HG03066 (cell line): ENCODE measurements around the gene SAE1.
"Not testable (repeated sequence)": the region's sequence is repeated elsewhere in the genome, so short reads cannot be mapped to it uniquely, and the experiment has no call there.

Source experiments
- ATAC-seq: cut with Tn5 transposase; IDR thresholded peaks from one replicate; pipeline ENCODE4 v1.9.1; 2021; ENCODE audit warnings: low read depth; ENCODE audit not compliant: unreplicated experiment

SAE1 gene

DNA sequence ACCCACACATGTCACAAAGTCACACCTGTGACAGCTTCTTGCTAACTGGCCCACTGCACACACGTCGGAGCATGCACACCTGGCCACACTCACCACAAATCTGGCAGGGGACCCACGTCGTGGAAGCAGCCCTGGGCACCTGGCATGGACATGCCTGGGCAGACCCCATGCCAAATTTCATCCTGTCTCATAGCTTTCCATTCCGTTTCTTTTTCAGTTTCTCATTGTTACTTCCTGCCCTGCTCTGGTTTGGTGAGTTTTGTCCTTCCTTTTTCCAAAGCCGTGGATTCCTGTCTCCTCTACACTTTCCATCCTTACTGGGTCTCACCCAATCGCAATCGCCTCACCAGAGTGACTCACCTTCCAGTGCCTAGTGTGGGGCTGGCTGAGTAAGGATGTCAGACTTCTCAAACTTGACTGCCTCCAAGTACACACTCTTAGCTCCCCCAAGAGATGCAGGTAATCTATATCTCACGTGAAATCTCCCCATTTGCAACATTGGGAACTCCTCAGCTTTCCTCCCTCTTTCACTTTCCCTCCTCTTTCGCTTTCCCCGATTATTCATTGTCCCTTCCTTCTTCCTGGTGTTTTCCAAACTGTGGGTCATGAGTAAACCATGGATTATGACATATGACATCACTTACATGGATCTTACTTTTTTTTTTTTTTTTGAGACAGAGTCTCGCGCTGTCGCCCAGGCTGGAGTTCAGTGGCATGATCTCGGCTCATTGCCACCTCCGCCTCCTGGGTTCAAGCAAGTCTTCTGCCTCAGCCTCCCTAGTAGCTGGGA, 102.0 kb downstream of the SAE1 start:
- no peak for ATAC-seq

DNA sequence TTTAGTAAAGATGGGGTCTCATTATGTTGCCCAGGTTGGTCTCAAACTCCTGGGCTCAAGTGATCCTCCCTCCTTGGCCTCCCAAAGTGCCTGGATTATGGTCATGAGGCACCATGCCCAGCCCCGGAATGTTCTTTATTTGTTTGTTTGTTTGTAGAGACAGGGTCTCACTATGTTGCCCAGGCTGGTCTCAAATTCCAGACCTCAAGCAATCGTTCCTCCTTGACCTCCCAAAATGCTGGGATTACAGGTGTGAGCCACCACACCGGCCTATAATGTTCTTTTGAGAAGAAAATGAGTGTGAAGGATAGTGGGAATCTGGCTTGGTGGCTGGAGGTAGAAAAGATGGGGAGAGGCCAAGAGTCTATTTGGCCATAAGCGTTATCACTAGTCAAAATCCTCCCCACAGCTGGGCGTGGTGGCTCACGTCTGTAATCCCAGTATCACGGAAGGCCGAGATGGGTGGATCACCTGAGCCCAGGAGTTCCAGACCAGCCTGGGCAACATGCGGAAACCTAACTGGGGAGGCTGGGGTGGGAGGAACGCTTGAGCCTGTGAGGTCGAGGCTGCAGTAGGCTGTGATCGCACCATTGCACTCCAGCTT, 105.5 kb downstream of the SAE1 start:
- no peak for ATAC-seq

DNA sequence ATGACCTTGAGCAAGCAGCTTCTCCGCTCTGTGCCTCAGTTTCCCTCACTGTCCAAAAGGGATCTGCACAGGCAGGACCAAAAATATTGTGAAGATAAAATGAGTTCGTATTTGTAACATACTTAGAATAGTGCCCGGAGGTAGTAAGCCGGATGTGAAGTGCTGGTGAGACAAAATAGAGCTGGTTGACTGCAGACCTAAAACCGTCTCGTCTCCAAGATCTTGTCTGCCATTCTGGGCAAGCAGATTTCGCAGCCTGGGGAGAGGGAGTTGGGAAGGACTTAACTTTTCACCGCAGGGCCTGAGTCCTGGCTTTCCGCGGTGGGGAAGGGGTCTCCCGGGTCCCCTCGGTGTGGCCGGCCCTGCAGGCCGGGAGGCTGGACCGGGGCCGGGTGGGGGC, 108.5 kb downstream of the SAE1 start:
- ATAC-seq = no peak

DNA sequence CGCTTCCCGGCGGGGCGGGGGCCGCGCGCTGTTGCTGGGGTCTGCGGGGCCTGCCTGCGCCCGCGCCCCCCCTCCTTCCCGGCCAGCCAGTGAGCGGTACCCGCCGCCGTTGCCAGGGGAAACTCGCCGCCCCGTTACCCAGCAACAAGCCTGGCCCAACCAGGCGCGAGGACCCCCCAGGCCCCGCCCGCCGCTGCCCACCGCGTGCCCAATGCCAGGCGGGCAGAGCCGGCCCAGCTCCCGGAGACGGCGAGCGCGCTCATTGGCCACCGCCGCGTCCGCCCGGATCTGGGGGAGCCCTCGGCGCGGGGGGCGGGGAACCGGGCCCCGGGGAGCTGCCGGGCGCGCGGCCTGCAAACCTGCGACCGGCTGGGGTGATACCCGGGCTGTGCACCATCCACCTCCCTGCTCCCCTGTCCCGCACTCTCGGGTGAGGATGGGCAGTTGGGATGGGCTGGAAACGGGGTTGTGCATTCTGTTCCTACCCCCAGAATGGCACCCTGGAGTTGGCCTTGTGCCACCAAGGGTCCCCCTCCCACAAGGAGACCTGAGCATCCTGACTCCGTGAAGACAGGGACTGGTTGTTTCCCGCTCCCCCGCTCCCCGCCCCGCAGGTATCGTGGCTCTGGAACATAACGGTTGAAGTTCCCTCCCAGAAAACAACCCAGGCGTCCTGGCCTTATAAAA, 109.1 kb downstream of the SAE1 start:
- ATAC-seq = no peak

DNA sequence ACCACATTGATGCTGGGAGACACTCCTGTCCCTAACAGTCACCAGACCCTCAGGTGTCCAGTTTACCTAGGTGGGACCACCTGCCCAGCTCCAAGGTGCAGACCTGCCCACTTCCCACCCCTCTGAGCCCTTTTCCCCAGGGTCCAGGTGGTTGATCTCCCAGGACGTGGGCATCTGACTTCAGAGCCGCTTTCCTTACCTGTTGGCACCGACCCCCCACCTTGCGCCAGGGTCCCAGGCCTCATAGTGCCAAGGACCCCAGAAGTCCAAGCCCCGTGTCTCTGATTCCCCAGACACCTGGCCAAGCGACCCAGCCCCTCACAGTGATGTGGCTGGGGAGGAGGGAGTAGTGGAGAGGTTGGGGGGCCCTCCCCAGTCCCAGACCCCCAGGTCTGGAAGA, 109.9 kb downstream of the SAE1 start:
- ATAC-seq = no peak

DNA sequence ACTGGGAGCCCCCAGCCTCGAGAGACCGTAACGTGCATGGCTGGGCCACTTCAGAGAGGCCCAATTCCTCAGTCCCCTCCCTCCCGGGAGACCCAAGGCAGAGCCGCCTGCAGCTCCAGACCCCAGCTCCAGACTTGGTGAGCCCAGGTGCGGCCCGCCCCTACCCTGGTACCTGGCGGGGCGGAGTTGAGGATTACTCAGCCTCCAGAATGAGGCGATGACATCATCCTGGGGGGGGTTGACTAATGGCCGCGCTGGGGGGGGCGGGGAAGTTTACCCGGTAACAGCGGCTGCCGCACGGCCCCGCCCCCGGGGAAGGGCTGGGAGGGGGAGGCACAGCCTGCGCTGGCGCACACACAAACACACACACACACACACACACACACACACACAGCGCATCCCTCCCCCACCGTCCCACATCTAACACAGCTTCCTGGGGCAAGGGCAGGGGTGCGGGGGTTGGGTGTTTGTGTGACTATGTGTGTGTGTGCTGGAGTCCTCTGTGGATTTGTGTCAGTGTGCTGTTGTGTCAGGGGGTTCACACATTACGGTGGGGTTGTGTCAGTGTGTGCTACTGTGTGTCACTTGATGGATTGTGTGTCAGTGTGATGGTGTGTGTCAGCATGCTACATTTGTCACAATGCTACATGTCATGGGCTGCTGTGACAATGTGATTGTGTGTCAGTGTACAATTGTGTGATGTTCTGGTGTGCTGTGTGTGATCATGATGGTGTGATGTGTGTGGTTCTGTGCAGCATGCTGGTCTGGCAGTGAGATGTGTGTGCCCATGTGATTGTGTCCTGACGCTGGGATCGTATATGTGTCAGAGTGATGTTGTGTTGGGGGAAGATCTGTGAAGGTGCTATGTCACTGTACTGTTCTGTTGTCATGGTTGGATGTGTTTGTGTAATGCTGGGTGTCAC, 110.6 kb downstream of the SAE1 start:
- no peak for ATAC-seq

DNA sequence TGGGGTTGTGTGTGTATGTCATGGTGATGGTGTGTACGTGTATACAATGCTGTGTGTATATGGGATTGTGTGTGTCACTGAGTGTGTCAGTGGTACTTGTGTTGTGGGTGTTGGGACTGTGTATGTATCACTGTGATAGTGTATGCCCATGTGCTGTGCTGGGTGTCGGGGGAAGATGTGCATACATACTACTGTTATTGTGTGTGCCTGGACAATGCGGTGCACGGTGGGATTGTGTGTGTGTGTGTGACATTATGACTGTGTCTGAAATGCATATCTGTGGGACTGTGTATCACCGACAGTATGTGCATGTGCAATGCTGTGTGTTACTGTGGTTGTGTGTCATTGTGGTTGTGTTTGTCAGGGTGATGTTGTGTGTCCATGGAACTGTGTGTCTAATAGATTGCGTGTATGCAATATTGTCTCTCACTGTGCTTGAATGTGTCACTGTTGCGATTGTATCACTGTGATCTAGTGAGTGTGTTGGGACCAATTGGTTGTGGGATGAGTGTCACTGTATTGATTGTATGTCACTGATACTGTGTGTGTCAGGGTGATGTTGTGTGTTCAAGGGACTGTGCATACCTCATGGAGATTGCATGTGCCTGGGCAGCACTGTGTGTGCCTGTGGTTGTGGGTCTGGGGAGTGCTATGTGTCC, 111.4 kb downstream of the SAE1 start:
- no peak for ATAC-seq

DNA sequence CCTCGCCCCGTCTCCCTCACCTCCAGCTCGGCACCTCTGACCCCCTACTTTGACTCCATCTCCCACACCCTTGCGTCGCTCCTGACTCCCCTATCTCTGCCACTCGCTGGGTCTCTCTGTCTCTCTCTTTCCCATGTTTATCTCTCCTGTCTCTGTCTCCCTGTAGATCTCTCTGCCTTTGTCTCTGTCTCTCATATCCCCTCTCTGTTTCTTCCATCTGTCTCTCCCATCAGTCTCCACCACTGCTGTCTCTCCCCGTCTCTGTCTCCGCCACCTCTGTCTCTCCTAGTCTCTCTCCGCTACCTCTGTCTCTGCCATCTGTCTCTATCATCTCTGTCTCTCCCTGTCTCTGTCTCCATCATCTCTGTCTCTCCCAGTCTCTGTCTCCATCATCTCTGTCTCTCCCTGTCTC, 112.7 kb downstream of the SAE1 start:
- ATAC-seq = no peak

- ATAC-seq = no peak
Observed at GRCh38 chr19:47243776-47244547, 113.3 kb downstream of the SAE1 start.

GRCh38 chr19:47247308-47247990, 116.8 kb downstream of the SAE1 start:
- no peak for ATAC-seq

GRCh38 chr19:47253016-47253415, 122.4 kb downstream of the SAE1 start:
- not testable (repeated sequence) for ATAC-seq

DNA sequence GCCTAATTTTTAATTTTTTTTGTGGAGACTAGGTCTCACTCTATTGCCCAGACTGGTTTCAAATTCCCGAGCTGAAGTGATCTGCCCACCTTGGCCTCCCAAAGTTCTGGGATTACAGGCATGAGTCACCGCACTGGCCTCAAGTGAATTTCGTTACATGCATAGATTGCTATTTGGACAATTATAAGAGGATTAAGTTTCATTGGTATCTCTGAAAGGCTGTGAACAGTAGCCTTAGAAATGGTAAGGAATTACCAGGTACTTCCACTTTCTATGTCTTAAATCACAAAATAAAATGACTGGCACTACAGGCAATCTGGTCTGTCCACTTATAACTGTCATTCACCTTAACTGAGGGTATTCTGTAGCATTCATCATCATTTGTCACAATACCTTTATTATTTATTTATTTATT, 122.8 kb downstream of the SAE1 start:
- ATAC-seq = no peak

DNA sequence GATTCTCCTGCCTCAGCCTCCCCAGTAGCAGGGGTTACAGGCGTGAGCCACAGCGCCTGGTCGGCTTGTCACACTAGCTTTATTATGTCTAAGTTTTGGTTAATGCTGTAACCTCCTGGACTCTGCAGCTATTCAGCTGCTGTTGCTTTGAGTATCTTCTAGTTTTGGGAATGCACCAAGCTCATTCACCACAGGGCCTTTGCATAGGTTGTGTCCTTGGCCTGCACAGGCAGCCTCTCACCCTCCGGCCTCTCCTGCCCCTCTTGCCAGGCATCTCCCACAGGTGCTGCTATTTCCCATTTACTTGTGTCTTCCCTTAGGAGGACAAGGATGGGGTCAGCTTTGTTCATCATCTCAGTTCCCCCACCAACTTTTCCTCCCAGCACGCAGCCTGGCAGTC, 123.3 kb downstream of the SAE1 start:
- ATAC-seq = no peak

DNA sequence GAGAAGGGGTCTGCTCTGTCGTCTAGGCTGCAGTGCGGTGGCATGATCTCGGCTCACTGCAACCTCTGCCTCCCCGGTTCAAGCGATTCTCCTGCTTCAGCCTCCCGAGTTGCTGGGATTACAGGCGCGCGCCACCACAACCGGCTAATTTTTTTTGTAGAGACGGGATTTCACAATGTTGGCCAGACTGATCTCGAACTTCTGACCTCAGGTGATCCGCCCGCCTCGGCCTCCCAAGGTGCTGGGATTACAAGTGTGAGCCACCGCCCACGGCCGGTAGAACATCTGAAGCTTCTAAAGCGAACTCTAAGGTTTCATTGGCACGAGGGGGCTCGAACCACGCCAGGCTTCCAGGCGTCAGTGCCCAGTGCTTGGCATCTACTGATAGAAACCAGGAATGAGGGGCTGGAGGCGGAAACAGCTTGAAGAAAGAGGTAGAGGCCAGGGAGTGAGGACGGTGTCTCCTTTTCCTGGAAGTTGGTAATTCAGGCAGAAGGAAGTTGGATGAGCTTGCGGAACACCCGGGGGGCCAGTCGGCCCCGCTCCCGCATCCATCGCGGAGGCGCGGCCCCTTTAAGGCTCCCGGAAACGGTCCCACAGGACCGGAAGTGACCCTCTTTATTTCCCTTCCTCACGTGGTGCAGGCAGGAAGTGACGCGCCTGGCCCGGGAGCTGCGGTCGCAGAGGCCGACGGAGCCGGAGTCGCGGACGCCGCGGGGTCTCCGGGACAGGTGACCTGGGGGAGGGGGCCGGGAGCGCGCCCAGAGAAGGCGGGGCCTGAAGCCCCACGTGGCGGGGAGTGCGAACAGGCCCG, 125.5 kb downstream of the SAE1 start, which contains the start of gene CCDC9:
Gene CCDC9, plus strand, starts transcription at position 647 of the 814 bp plus-strand sequence. CDS start 1,876 bp downstream, outside the sequence.
- ATAC-seq = peak; percentile 45

DNA sequence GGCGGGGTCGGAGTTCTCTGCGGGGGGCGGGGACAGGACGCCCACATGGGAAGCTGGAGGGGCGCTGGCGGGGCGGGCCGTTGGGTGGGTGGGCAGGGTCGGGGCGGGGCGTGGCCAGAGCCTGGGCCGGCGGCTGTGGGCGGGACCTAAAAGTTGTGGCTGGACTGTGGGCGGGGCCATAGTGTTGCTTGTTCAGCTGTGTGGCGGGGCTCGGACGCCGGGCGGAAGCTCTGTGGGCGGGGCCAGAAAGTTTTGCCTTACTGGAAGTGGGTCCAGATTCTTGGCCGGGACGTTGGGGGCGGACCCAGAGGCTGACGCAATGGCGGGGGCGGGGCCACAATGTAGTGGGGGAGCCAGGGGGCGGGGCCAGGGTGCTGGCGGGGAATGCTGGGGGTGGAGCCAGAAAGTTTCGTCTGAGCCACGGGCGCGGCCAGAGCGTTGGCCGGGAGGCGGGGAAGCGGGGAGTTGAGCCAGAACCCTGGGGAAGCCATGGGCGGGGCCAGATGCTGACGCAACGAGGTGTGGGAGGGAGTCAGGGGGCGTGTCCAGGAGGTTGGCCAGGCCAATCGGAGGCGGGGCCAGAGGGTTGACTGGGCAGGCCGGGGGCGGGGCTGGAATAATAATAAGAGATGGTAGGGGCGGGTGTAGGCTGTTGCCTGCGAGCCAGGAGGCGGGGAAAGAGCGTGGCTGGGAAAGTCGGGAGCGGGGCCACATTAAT, 126.2 kb downstream of the SAE1 start:
- peak; percentile 77 for ATAC-seq

GRCh38 chr19:47257411-47258169, 127.0 kb downstream of the SAE1 start:
- no peak for ATAC-seq

GRCh38 chr19:47258434-47258833, 127.8 kb downstream of the SAE1 start:
- ATAC-seq = no peak
